Neural cell (in vitro differentiated cells): ENCODE results near the gene CACNA1I. TPM values are rescaled to one million over a fixed set of nuclear protein-coding genes. Genes with fewer than 3 reads are reported as not detected.

Experiments used
- H2AFZ ChIP-seq: fragments of 200-600, 300-800 bp; sonication (generic), shearing (Covaris generic); 2 replicates; pipeline ENCODE4 v1.6.0; 2014; ENCODE audit warnings: low read depth, mild to moderate bottlenecking, antibody characterized with exemption, low read length, moderate library complexity
- H3F3A ChIP-seq: fragments of 200-600 bp; shearing (Covaris generic); 2 replicates; pipeline ENCODE4 v1.6.1; 2016; ENCODE audit warnings: mild to moderate bottlenecking, moderate library complexity, mixed read lengths, antibody characterized with exemption, low read length; ENCODE audit not compliant: insufficient read depth, poor library complexity, severe bottlenecking
- H3K27ac ChIP-seq: fragments of 200-600, 300-800 bp; sonication (generic), shearing (Covaris generic); 2 replicates; pipeline ENCODE4 v1.5.1; 2014; ENCODE audit warnings: mild to moderate bottlenecking, low read length, moderate library complexity
- H3K27me3 ChIP-seq: fragments of 300-800, 200-600 bp; sonication (generic), shearing (Covaris generic); 2 replicates; pipeline ENCODE4 v1.6.0; 2014; ENCODE audit warnings: mild to moderate bottlenecking, low read depth, low read length, moderate library complexity; ENCODE audit not compliant: insufficient read depth
- H3K36me3 ChIP-seq: fragments of 300-800, 200-600 bp; sonication (generic), shearing (Covaris generic); 2 replicates; pipeline ENCODE4 v1.5.1; 2014; ENCODE audit warnings: mild to moderate bottlenecking, antibody characterized with exemption, low read length, moderate library complexity; ENCODE audit not compliant: insufficient read depth
- H3K4me2 ChIP-seq: fragments of 300-800, 200-600 bp; sonication (generic), shearing (Covaris generic); 2 replicates; pipeline ENCODE4 v1.6.0; 2014; ENCODE audit warnings: mild to moderate bottlenecking, low read length
- H3K4me3 ChIP-seq: fragments of 300-800, 200-600 bp; sonication (generic), shearing (Covaris generic); 2 replicates; pipeline ENCODE4 v1.5.1; 2014; ENCODE audit warnings: mild to moderate bottlenecking, low read length, moderate library complexity
- H3K79me2 ChIP-seq: fragments of 200-600 bp; shearing (Covaris generic); replicated peaks from 2 replicates; pipeline ENCODE4 v1.6.0; 2014; ENCODE audit warnings: mild to moderate bottlenecking, low read length, moderate library complexity; ENCODE audit not compliant: insufficient read depth
- H3K9ac ChIP-seq: fragments of 300-800, 200-600 bp; sonication (generic), shearing (Covaris generic); 2 replicates; pipeline ENCODE4 v1.6.1; 2016; ENCODE audit warnings: mild to moderate bottlenecking, low read length, mixed read lengths
- H3K9me2 ChIP-seq: fragments of 200-600 bp; shearing (Covaris generic); 2 replicates; pipeline ENCODE4 v1.6.1; 2016; ENCODE audit warnings: mild to moderate bottlenecking, low read length, mixed read lengths; ENCODE audit not compliant: insufficient read depth
- H3K9me3 ChIP-seq: fragments of 200-600, 300-800 bp; sonication (generic), shearing (Covaris generic); 2 replicates; pipeline ENCODE4 v1.6.1; 2016; ENCODE audit warnings: mild to moderate bottlenecking, mixed run types, low read length, moderate library complexity, mixed read lengths
- H4K20me1 ChIP-seq: fragments of 200-600 bp; shearing (Covaris generic); 2 replicates; pipeline ENCODE4 v1.6.1; 2016; ENCODE audit warnings: mild to moderate bottlenecking, mixed run types; ENCODE audit not compliant: insufficient read depth
- EP300 ChIP-seq: fragments of 450-650 bp; conservative IDR thresholded peaks from 2 replicates; pipeline ENCODE4 v1.6.1; 2014; ENCODE audit warnings: antibody characterized with exemption, mild to moderate bottlenecking, moderate library complexity; ENCODE audit not compliant: poor library complexity, severe bottlenecking
- EZH2 ChIP-seq: fragments of 200-600, 300-800 bp; shearing (Covaris generic), sonication (generic); IDR thresholded peaks from 2 replicates; pipeline ENCODE4 v1.6.1; 2014; ENCODE audit warnings: antibody characterized with exemption, low read length, borderline replicate concordance, mild to moderate bottlenecking; ENCODE audit not compliant: insufficient read depth, poor library complexity, severe bottlenecking
- MXI1 ChIP-seq: fragments of 450-650 bp; conservative IDR thresholded peaks from 2 replicates; pipeline ENCODE4 v1.6.1; 2014; ENCODE audit warnings: antibody characterized with exemption, mild to moderate bottlenecking; ENCODE audit not compliant: poor library complexity, severe bottlenecking
- POLR2AphosphoS5 ChIP-seq: IDR thresholded peaks from 2 replicates; pipeline ENCODE4 v1.6.1; 2012
- RAD21 ChIP-seq: fragments of 450-650 bp; conservative IDR thresholded peaks from 2 replicates; pipeline ENCODE4 v1.6.1; 2014; ENCODE audit warnings: antibody characterized with exemption, mild to moderate bottlenecking, moderate library complexity
- SMC3 ChIP-seq: fragments of 450-650 bp; conservative IDR thresholded peaks from 2 replicates; pipeline ENCODE4 v1.6.1; 2014; ENCODE audit warnings: antibody characterized with exemption, mild to moderate bottlenecking, moderate library complexity; ENCODE audit not compliant: poor library complexity
- TAF1 ChIP-seq: IDR thresholded peaks from 2 replicates; pipeline ENCODE4 v1.6.1; 2012; ENCODE audit warnings: low read depth
- polyA plus RNA-seq: library from polyadenylated mRNA; depleted of rRNA; stranded (reverse); fragments of >200 nt; gene quantifications from 2 replicates; pipeline ENCODE4 v1.2.3, GENCODE V29; 2014
- TF ChIP-seq, protein P1 (sequence below): IDR thresholded peaks from 2 replicates; pipeline ENCODE4 v1.6.1; 2012; ENCODE audit warnings: borderline replicate concordance
- TF ChIP-seq, protein P2 (sequence below): fragments of 450-650 bp; IDR thresholded peaks from 2 replicates; pipeline ENCODE4 v1.5.1; 2014; ENCODE audit warnings: antibody characterized with exemption, mild to moderate bottlenecking, moderate library complexity; ENCODE audit not compliant: poor library complexity, severe bottlenecking

CACNA1I gene
- polyA plus RNA-seq, 1 donor from 2014 or later, result 1.9 TPM

DNA sequence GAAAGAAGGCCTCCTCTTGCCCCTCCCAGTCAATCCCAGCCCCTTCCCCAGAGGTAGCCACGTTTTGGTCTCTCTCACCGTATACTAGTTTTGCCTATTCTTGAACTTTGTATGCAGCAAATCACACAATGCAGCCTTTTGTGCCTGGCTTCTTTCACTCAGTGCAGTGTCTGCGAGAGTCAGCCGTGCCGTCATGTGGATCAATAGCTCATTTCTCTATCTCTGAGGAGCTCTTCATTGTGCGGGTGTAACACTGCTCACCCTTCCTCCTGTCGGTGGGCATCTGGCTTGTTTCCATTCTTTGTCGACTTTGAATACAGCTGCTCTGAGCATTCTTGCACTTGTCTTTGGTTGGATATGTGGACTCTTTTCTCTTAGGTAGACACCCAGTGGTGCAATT is 146.5 kb downstream of the CACNA1I start:
- H3K4me2 ChIP-seq, result no peak overlapping the region
- TF ChIP-seq, protein P1, sequence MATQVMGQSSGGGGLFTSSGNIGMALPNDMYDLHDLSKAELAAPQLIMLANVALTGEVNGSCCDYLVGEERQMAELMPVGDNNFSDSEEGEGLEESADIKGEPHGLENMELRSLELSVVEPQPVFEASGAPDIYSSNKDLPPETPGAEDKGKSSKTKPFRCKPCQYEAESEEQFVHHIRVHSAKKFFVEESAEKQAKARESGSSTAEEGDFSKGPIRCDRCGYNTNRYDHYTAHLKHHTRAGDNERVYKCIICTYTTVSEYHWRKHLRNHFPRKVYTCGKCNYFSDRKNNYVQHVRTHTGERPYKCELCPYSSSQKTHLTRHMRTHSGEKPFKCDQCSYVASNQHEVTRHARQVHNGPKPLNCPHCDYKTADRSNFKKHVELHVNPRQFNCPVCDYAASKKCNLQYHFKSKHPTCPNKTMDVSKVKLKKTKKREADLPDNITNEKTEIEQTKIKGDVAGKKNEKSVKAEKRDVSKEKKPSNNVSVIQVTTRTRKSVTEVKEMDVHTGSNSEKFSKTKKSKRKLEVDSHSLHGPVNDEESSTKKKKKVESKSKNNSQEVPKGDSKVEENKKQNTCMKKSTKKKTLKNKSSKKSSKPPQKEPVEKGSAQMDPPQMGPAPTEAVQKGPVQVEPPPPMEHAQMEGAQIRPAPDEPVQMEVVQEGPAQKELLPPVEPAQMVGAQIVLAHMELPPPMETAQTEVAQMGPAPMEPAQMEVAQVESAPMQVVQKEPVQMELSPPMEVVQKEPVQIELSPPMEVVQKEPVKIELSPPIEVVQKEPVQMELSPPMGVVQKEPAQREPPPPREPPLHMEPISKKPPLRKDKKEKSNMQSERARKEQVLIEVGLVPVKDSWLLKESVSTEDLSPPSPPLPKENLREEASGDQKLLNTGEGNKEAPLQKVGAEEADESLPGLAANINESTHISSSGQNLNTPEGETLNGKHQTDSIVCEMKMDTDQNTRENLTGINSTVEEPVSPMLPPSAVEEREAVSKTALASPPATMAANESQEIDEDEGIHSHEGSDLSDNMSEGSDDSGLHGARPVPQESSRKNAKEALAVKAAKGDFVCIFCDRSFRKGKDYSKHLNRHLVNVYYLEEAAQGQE, result no peak
- TF ChIP-seq POLR2AphosphoS5 (no peak), TAF1 (no peak), EZH2 (no peak), EP300 (no peak), MXI1 (no peak), SMC3 (no peak), RAD21 (no peak)
- TF ChIP-seq, protein P2, sequence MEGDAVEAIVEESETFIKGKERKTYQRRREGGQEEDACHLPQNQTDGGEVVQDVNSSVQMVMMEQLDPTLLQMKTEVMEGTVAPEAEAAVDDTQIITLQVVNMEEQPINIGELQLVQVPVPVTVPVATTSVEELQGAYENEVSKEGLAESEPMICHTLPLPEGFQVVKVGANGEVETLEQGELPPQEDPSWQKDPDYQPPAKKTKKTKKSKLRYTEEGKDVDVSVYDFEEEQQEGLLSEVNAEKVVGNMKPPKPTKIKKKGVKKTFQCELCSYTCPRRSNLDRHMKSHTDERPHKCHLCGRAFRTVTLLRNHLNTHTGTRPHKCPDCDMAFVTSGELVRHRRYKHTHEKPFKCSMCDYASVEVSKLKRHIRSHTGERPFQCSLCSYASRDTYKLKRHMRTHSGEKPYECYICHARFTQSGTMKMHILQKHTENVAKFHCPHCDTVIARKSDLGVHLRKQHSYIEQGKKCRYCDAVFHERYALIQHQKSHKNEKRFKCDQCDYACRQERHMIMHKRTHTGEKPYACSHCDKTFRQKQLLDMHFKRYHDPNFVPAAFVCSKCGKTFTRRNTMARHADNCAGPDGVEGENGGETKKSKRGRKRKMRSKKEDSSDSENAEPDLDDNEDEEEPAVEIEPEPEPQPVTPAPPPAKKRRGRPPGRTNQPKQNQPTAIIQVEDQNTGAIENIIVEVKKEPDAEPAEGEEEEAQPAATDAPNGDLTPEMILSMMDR, result no peak
- no peaks in the 10 kb centered on the region for H3K27me3 ChIP-seq
- H3K27ac ChIP-seq, result no peak overlapping the region
- no peak overlapping the region for H3K4me3 ChIP-seq
- H3K9me3 ChIP-seq, result no peaks in the 10 kb centered on the region
- H3K9ac ChIP-seq, result no peak overlapping the region
- no peaks in the 10 kb centered on the region for H4K20me1 ChIP-seq
- no peaks in the 10 kb centered on the region for H3F3A ChIP-seq
- H2AFZ ChIP-seq, result no peak overlapping the region
- no peaks in the 10 kb centered on the region for H3K9me2 ChIP-seq
- H3K36me3 ChIP-seq, result no peaks in the 10 kb centered on the region
- no peaks in the 10 kb centered on the region for H3K79me2 ChIP-seq

GRCh38 chr22:39718206-39718605 is 147.7 kb downstream of the CACNA1I start:
- H3K36me3 ChIP-seq, result no peaks in the 10 kb centered on the region
- no peaks in the 10 kb centered on the region for H3K27me3 ChIP-seq
- H3K4me3 ChIP-seq, result no peak overlapping the region
- TF ChIP-seq MXI1 (no peak), RAD21 (no peak), EZH2 (no peak), TAF1 (no peak), POLR2AphosphoS5 (no peak), EP300 (no peak), SMC3 (no peak)
- TF ChIP-seq, protein P1, result no peak
- TF ChIP-seq, protein P2, result no peak
- no peaks in the 10 kb centered on the region for H4K20me1 ChIP-seq
- no peaks in the 10 kb centered on the region for H3K9me3 ChIP-seq
- H3K9me2 ChIP-seq, result no peaks in the 10 kb centered on the region
- H3K9ac ChIP-seq, result no peak overlapping the region
- no peaks in the 10 kb centered on the region for H3K79me2 ChIP-seq
- no peak overlapping the region for H2AFZ ChIP-seq
- H3F3A ChIP-seq, result no peaks in the 10 kb centered on the region
- H3K27ac ChIP-seq, result no peak overlapping the region
- H3K4me2 ChIP-seq, result no peak overlapping the region
